ENCODE measurements around the gene NIPAL4.
A peak's percentile ranks its signal among the peaks of the same experiment; 100 is the strongest.
"Not testable (repeated sequence)": the region's sequence is repeated elsewhere in the genome, so short reads cannot be mapped to it uniquely, and the experiment has no call there.

The NIPAL4 gene

DNA sequence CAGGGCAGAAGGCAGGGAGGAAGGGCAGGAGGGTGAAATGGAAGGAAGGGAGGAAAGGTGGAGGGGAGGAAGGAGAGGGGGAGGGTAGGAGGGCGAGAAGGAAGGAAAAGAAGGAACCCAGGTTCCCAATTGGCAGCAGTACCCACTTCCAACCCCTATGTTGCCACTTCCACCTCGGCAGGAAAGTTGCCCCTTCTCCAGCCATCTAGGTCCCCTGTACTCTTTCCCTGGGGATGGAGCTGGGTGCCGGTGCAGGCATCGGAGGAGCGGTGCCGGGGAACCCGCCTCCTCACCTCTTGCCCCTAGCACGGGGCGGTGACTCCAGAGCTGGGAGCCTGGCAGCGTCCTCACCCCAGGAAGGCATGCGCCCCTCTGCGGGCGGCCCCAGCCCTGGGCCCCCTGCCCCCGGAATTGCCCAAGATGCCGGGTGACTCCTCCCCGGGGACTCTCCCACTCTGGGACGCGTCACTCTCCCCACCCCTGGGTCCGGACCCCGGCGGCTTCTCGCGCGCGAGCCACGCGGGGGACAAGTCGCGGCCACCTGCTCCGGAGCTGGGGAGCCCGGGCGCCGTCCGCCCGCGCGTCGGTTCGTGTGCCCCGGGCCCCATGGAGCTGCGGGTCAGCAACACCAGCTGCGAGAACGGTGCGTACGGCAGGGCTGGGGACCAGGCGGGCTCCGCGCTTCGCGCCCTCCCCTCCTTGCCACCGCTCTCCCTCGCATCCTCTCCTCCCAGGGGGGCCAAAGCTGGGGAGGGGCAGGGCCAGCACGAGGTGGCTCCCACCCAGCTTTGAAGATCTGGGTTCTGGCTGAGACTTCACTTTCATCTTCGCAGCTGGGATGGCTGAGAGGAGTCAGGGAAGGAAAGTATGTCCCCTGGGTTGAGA lies at the start of gene NIPAL4:
NIPAL4 (plus strand) TSS at position 499 of the 885 bp plus-strand sequence; CDS start at position 607, 108 bp downstream.
- peak in 1 of 2 donors; percentile 25 for DNase-seq (ENCODE audit: low read depth in 1 of 2, low spot score in 1 of 2)

DNA sequence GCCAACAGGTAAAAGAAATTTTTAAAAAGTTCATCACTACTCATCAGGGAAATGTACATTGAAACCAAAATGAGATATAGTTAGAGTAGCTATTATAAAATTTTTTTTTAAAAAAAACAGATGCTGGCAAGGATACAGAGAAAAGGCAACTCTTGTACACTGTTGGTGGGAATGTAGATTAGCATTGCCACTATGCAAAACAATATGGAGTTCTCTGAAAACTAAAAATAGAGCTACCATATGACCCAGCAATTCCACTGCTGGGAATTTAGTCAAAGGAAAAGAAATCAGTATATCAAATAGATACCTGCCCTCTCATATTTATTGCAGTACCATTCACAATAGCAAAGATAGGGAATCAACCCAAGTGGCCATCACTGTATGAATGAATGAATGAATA lies 44.2 kb upstream of the NIPAL4 start:
- no peak for DNase-seq (ENCODE audit: low read depth in 1 of 2, low spot score in 1 of 2)

DNA sequence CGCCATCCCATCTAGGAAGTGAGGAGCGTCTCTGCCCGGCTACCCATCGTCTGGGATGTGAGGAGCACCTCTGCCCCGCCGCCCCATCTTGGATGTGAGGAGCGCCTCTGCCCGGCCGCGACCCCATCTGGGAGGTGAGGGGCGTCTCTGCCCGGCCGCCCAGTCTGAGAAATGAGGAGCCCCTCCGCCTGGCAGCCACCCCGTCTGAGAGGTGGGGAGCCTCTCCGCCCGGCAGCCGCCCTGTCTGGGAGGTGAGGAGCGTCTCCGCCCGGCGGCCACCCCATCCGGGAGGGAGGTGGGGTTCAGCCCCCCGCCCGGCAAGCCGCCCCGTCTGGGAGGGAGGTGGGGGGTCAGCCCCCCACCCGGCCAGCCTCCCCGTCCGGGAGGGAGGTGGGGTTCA lies 40.5 kb upstream of the NIPAL4 start:
- not testable (repeated sequence) for DNase-seq (ENCODE audit: low read depth in 1 of 2, low spot score in 1 of 2)

DNA sequence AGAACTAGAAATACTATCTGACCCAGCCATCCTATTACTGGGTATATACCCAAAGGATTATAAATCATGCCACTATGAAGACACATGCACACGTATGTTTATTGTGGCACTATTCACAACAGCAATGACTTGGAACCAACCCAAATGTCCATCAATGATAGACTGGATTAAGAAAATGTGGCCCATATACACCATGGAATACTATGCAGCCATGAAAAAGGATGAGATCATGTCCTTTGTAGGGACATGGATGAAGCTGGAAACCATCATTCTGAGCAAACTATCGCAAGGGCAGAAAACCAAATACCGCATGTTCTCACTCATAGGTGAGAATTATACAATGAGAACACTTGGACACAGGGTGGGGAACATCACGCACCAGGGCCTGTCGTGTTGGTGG lies 30.1 kb upstream of the NIPAL4 start:
- not testable (repeated sequence) for DNase-seq (ENCODE audit: low read depth in 1 of 2, low spot score in 1 of 2)

DNA sequence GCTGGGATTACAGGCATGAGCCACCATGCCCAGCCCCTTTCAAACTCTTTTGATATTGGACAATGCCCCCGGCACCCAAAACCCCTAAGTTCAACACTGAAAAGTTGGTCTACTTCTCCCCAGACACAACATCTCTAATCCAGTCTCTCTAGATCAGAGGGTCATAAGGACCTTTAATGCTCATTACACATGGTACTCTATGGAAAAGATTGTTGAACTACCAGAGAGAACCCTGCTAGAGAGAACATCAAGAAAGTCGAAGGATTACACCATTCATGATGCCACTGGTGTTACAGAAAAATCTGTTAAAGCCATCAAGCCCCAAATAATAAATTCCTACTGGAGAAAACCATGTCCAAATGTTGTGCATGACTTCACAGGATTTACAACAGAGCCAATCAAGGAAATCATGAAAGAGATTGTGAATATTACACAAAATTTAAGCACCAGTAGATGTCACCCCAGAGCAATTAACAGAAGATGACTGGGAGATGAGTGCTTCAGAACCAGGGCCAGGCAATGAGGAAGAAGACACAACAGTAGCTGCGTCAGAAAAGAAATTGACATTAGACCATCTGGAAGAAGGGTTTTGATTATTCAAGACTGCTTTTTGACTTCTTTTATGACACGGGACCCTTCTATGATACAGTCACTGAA lies 28.3 kb upstream of the NIPAL4 start:
- DNase-seq (ENCODE audit: low read depth in 1 of 2, low spot score in 1 of 2) = peak in 1 of 2 donors; percentile 47

DNA sequence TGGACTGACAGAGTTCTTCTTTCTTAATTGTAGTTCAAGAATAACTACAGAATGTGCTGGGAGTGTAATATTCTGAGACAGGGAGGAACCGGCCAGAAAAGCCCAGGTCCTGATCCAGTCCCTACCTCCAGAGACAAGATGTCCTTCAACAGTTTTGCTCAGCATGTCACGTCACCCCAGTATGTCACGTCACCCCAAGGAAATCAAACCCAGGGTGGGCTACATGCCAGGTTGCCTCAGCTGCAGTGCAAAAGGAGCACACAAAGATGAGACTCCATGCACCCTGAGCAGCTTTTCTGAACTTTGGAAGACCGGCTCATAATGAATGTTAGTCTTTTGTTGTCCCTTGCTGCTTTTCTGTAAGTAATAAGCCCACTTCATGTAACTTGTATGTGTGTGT lies 25.9 kb upstream of the NIPAL4 start:
- no peak for DNase-seq (ENCODE audit: low read depth in 1 of 2, low spot score in 1 of 2)

DNA sequence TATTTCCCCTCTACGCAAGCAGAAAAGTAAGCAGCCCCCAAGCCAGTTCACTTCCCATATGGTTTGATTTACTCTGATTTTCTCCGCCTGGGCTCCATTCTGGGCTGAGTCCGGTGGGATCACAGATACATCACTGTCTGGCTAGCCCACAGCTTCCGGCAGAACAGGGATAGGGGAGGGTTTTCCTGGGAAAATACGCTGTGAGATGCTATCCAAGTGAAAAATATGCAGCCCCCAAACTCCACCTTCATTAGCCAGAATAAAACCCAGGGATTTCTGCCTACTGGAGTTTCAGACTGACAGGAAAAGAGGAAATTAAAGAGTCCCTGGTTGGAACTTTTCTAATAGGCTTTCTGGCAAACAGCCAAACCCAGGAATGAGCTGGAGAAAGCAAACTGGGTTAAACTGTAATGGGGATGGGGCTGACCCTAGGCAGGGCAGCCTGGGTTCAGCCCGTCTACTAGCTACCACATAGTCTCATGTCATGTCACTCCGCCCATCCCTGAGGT lies 16.9 kb upstream of the NIPAL4 start:
- no peak for DNase-seq (ENCODE audit: low read depth in 1 of 2, low spot score in 1 of 2)

DNA sequence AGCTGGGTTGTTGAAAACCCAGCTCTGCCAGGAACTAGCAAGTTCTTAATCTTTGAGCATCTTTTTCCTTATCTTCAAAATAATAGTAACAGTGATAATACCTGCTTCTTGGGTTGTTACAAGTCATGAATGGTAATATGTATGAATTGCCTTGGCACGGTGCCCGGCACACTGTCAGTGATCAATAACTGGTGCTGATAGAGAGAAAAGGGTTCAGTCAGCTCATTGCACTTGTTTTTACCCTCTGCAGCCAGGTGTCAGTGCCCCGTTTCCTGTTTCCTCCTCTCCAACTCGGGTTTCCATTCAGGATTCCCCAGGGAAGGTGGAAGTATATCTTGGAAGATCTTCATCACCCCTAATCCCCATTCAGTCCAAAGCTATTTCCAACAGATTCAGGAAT lies 15.8 kb upstream of the NIPAL4 start:
- no peak for DNase-seq (ENCODE audit: low read depth in 1 of 2, low spot score in 1 of 2)

DNA sequence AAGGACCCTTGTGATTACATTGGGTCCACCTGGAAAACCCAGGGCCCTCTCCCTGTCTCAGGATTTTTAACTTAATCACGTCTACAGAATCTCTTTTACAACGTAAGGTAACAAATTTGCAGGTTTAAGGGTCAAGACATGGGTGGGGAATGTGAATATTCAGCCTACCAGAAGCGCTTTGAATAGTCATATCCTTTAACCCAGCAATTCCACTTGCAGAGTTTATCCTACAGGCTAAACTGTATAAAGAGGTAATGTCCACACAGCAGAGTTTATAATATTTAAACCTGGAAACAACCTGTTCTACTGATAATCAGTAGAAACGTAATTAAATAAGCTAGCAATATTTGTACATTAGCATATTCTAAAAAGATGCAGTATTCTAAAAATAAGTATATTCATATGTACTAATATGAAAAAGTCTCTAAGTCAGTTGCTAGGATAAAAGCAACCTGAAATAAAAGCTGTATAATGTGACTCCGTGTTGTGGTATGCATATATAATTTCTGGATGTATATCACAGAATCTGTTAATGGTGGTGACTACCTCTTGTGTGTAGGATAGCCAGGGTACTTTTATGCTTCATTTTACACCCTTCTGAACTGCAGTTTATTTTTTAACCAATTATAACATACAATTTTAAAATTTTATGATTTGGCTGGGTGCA lies 14.1 kb upstream of the NIPAL4 start:
- no peak for DNase-seq (ENCODE audit: low read depth in 1 of 2, low spot score in 1 of 2)

DNA sequence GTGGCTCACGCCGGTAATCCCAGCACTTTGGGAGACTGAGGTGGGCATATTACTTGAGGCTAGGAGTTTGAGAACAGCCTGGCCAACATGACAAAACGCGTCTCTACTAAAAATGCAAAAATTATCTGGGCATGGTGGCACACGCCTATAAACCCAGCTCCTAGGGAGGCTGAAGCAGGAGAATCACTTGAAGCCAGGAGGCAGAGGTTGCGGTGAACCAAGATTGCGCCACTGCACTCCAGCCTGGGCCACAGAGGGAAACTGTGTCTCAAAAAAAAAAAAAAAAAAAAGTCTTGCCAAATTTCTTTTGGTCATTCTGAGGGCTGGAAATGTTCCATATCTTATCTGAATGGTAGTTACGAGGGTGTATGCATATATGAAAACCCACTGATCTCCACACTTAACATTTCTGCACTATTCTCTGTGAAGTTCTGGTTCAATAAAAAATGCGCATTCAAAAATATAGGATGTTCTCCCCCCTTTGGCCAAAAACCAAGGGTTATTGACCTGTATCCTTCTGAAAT lies 13.5 kb upstream of the NIPAL4 start:
- DNase-seq (ENCODE audit: low read depth in 1 of 2, low spot score in 1 of 2) = no peak

DNA sequence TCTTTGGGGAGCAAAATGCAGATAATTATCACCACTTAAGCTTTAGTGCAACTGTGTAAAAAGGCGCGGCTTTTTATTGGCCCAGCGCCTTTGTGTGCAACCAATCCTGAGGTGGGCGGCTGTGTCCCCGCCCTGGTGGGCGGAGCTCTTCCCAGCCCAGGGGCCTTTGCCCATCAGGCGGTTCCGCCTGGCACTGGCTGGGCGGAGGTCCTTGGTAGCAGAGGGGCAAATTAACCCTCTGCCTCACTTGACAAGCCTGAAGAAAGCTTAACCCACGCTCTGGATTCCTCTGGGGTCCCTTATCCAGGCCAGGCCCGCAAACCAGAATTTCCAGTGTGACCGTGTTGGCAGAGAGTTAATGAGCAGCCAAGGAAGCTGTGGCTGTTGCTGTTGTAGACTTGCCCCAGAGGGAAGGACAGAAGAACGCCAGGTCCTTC lies 12.8 kb upstream of the NIPAL4 start:
- DNase-seq (ENCODE audit: low read depth in 1 of 2, low spot score in 1 of 2) = no peak

DNA sequence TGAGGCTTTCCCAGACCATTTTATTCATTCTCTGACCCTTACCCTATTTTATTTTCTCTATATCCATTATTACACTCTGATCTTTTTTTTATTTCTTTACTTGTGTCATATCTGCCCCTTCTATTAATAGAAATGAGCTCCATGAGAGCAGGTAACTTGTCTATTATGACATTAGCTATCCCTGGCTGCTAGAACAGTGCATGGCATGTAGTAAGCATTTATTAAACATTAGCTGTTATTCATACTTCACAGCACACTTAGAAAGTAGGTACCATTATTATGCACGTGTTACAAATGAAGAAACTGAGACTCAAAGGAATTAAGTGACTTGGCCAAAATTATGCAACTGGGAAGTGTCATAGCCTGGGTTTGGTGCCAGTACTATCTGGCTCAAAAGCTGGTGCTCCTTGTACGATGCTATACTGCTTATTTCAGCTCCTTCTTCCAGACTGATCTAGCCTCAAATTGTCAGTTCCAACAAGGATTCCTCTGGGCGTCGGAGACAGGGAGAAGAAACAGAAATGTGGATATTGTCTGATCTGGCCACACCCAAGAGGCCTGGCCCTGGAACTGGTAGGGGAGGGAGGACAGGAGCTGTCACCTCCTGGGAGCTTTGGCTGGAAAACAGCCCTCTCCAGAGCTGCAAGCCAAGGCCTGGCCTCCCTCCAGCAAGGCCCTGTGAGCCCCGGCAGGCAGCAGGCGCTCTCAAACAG lies 10.8 kb upstream of the NIPAL4 start:
- DNase-seq (ENCODE audit: low read depth in 1 of 2, low spot score in 1 of 2) = no peak

DNA sequence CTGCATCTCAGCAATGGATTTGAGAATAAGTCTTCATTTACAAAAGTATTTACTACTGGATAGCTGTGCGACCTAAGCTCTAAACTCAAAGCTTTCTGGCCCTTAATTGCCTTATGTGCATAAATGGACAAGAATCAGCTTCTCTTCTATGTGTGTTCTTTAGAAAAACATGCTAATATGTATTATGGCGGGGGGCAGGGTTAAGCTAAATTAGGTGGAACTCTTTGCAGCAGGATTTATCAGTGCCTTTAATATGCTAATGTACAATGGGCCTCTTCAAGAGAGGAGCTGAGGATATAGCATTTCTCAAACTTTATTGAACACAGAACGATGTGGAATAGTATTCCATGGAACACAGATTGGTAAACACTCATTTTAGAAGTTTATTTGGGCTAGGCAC lies 10.0 kb upstream of the NIPAL4 start:
- no peak for DNase-seq (ENCODE audit: low read depth in 1 of 2, low spot score in 1 of 2)

DNA sequence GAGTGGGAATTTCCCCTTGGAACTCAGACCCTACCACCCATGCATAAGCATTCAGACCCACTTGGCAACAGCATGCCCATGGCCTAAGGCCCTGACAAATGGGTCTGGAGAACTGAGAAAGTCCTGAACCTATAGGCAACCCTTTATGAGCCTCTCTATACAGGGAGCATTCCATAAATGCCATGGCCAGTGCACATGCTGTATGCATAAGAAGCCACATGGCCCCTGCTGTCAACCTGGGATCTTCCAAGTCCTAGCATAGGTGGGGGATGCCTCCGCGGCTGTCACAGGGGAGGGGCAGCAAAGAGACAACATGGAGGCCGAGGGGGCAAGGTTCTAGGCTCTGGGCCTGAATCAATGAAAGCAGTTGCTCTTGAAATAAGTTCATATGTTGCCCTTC lies 8.2 kb upstream of the NIPAL4 start:
- no peak for DNase-seq (ENCODE audit: low read depth in 1 of 2, low spot score in 1 of 2)

DNA sequence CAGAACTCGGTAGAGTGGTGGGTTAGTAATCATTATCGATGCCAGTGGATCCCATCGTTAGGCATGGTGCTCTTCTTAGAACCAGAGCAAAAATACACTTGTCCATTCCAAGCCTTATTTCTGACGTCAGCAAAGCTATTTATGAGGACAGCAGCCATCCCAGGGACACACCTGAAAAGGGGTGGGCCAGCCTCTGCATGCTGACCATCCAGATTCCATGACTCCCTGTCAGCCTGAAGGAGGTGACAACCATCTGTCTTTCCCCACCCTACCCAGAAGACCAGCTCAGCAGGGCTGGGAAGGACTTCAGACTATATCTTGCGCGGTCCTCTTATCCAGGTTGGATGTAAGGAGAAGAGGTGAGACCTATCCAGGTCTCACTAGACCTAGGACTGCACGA lies 5.7 kb upstream of the NIPAL4 start:
- no peak for DNase-seq (ENCODE audit: low read depth in 1 of 2, low spot score in 1 of 2)

DNA sequence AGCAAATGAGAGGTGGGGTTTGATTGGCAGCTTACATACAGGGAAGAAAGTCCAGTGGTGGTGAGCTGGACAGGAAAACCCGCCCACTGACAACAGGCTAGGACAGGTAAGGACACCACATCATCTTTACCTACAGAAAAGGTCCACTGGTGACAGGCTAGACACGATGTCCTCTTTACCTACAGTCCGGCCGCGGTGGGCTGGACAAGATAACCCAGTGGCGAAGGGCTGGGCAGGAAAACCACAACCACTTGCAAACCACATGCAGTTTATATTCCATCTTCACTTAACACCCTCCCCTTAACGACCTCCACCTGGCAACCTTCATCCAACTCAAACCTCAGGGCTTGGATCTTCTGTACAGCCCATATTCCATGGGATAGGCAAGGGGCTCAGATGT lies 5.0 kb upstream of the NIPAL4 start:
- no peak for DNase-seq (ENCODE audit: low read depth in 1 of 2, low spot score in 1 of 2)

DNA sequence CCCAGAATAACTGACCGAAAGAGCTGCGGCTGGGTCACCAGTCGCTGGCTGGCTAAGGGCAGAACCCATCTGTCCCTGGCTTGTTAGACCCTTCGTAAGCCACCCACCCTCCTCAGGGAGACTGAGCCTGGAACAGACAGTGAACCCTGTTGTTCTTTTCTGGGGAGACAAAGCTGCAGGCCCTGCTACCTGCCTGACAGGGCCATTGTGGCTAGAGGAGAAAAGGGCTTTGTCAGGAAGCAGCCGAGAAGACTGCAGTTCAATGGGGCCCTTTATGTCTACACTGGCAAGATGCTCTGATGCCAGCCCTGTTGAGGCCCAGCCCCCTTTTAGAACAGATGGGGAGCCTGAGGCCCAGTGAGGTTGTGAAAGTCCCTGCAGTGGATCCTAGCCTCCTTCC lies 3.7 kb upstream of the NIPAL4 start:
- no peak for DNase-seq (ENCODE audit: low read depth in 1 of 2, low spot score in 1 of 2)

DNA sequence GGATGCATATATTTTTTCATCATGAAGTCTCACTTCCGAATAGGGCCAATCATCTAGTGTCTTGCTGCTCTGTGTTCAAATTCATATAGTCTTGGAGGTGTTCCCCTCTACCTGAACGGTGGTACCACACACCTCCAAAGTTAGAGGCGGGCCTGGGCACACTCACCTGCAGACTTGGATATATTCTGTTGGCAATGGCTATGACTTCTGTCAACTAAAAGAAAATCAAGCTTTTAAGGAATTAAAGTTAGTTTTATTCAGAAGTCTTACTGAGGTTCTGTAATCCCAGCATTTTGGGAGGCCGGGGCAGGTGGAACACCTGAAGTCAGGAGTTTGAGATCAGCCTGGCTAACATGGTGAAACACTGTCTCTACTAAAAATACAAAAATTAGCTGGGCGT lies 2.6 kb upstream of the NIPAL4 start:
- DNase-seq (ENCODE audit: low read depth in 1 of 2, low spot score in 1 of 2) = no peak

DNA sequence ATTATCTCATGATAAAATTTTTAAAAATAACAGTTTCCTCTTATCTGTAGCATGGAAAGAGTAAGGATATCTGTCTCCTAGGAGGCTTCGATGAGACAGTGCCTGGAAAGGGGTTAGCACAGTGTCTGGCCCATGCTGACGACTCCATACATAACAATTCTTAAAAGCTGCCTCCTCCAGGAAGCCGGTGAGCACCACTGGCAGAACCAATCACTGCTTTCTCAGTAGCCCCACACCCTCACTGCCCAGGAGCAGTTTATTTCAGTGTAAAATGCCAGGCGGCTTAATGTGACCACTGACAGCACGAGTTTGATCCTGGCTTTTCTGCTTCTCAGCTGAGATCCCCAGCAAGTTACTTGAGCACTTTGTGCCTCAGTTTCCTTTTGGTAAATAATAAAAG lies 1.2 kb upstream of the NIPAL4 start:
- no peak for DNase-seq (ENCODE audit: low read depth in 1 of 2, low spot score in 1 of 2)

DNA sequence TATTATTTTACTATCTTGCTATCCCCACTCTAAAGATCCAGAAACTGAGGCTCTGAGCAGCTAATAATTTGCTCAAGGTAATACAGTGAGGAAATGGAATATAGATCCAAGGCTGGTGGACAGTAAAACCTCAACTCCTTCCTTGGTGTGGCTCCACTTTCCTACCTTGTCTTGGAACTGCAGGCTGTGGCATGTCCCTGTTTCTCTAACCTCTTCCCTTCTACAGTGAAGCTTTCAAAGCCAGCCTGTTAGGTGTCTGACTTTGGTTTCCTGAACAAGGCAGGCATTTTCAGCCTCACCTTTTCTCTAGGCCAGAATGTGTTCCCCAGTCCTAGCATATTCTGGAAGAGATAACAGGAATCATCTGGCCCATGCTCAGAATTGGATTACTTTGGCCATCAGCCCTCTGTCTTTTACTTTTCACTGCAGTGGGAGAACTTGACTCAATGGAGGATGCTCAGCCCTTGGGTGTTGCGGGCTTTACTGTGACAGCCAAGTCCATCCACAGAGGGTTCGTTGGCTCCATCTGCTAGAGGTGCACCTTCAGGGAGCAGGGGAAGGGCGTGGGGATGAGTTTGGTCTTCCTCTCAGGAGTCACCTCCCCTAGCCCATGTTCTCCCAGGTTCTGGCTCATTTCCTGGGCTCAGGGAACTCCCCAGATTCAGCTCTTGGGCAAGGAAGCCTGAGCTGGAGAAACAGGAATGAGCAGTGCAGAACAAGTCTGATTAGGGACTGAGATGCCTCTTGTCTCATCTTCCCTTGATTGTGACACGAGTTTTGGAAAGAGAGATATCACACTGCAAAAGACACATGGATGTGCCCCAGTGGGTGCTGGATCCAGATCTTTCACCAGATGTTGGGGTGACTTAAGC lies 1.1 kb downstream of the NIPAL4 start:
- no peak for DNase-seq (ENCODE audit: low read depth in 1 of 2, low spot score in 1 of 2)
